Mesothelial cell of epicardium (in vitro differentiated cells): ENCODE measurements around the gene LBH. TPM values are rescaled to one million over a fixed set of nuclear protein-coding genes. Genes with fewer than 3 reads are reported as not detected.

ENCODE experiments used
- DNase-seq, 2 experiments: peaks; one replicate each; pipeline ENCODE4 v3.0.0; 2021; ENCODE audit warnings: low spot score in 2 of 2; ENCODE audit not compliant: unreplicated experiment in 2 of 2
- H3K27ac Mint-ChIP-seq: 2 replicates; pipeline ENCODE4 v1.8.0; 2021; ENCODE audit warnings: mixed read lengths
- H3K27me3 Mint-ChIP-seq: 2 replicates; pipeline ENCODE4 v1.8.0; 2021; ENCODE audit warnings: low read depth, mixed read lengths
- H3K36me3 Mint-ChIP-seq: 2 replicates; pipeline ENCODE4 v1.8.0; 2021; ENCODE audit warnings: mixed read lengths
- H3K4me1 Mint-ChIP-seq: 2 replicates; pipeline ENCODE4 v1.8.0; 2021; ENCODE audit warnings: mixed read lengths
- H3K4me3 Mint-ChIP-seq: 2 replicates; pipeline ENCODE4 v1.8.0; 2021; ENCODE audit warnings: mild to moderate bottlenecking, moderate library complexity, mixed read lengths
- H3K9me3 Mint-ChIP-seq: 2 replicates; pipeline ENCODE4 v1.8.0; 2021; ENCODE audit warnings: mixed read lengths
- total RNA-seq: library from RNA; stranded (reverse); gene quantifications from 3 replicates; pipeline ENCODE4 v1.2.1, GENCODE V29; 2021
- TF ChIP-seq, protein P1 (sequence below): fragments of 200-600 bp; sonication (generic); IDR thresholded peaks from one replicate; pipeline ENCODE4 v1.5.0; 2021; ENCODE audit warnings: antibody characterized with exemption; ENCODE audit not compliant: unreplicated experiment

LBH gene
- total RNA-seq, 1 donor from 2014 or later, result 44.5 TPM

DNA sequence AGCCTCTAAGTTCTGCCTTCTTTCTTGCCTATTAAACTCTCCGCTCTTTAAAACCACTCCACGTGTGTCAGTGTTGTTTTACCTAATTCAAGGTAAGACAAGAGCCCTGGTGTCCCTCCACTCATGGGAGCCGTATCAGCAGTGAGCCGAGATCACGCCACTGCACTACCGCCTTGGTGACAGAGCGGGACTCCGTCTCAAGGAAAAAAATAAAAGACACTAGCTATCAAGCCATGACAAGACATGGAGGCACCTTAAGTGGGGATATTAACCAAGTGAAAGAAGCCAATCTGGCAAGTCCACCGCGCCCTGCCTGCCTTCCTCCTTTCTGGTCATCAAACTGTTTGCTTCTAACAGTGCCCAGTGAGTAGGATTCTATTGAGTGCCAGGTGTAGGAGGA is 40.2 kb upstream of the LBH start:
- Mint-ChIP-seq H3K36me3 (no peaks in the 10 kb centered on the region), H3K9me3 (peaks cover 5% of the 10 kb centered on the region), H3K4me3 (no peak overlapping the region), H3K27me3 (peaks cover 3% of the 10 kb centered on the region), H3K27ac (no peak overlapping the region), H3K4me1 (peaks cover 6% of the 10 kb centered on the region)
- TF ChIP-seq, protein P1, sequence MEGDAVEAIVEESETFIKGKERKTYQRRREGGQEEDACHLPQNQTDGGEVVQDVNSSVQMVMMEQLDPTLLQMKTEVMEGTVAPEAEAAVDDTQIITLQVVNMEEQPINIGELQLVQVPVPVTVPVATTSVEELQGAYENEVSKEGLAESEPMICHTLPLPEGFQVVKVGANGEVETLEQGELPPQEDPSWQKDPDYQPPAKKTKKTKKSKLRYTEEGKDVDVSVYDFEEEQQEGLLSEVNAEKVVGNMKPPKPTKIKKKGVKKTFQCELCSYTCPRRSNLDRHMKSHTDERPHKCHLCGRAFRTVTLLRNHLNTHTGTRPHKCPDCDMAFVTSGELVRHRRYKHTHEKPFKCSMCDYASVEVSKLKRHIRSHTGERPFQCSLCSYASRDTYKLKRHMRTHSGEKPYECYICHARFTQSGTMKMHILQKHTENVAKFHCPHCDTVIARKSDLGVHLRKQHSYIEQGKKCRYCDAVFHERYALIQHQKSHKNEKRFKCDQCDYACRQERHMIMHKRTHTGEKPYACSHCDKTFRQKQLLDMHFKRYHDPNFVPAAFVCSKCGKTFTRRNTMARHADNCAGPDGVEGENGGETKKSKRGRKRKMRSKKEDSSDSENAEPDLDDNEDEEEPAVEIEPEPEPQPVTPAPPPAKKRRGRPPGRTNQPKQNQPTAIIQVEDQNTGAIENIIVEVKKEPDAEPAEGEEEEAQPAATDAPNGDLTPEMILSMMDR, result no peak
- no peak for DNase-seq

DNA sequence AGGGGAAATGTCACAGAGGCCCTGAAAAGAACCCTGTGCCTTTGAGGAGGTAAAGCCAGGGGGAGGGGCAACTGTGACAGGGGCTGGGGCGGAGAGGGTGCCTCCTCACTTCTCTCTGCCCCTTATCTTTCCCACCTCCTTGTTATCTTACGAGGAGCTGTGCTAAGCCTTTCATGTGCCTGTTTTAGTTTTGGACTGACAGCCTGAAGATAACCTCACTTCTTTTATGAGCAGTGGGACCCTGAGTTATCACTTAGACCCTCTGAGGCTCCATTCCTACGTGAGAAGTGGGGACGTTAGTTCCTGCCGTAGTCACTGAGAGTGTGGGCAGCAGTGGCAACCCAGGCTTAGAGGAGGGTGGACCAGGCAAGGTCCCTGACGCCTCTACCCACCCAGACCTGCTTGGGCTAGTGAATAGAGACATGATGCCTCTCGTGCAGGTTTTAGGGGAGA is 39.5 kb upstream of the LBH start:
- peaks cover 6% of the 10 kb centered on the region for H3K4me1 Mint-ChIP-seq
- no peak overlapping the region for H3K4me3 Mint-ChIP-seq
- TF ChIP-seq, protein P1, result no peak
- DNase-seq, result no peak
- H3K27me3 Mint-ChIP-seq, result peaks cover 1% of the 10 kb centered on the region
- no peaks in the 10 kb centered on the region for H3K36me3 Mint-ChIP-seq
- H3K27ac Mint-ChIP-seq, result no peak overlapping the region
- peaks cover 5% of the 10 kb centered on the region for H3K9me3 Mint-ChIP-seq

DNA sequence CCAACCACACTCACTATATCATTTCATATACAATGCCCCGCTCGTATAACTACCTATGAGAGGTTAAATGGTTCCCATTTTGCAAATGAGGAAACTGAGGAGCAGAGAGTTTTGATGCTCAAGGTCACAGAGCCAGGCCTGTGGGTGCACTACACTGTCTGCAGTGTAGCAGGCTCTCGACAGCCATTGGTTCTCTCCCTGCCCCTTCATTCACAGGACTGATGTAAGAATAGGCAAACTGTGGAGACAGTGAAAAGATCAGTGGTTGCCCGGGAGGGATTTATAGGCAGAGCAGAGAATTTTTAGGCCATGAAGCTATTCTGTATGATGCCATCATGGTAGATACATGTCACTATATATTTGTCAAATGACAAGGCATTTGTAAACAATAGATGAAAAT is 39.0 kb upstream of the LBH start:
- Mint-ChIP-seq H3K36me3 (no peaks in the 10 kb centered on the region), H3K27me3 (peaks cover 1% of the 10 kb centered on the region), H3K27ac (no peak overlapping the region), H3K4me1 (peaks cover 6% of the 10 kb centered on the region), H3K9me3 (peaks cover 5% of the 10 kb centered on the region), H3K4me3 (no peak overlapping the region)
- TF ChIP-seq, protein P1, result no peak
- DNase-seq, result no peak

DNA sequence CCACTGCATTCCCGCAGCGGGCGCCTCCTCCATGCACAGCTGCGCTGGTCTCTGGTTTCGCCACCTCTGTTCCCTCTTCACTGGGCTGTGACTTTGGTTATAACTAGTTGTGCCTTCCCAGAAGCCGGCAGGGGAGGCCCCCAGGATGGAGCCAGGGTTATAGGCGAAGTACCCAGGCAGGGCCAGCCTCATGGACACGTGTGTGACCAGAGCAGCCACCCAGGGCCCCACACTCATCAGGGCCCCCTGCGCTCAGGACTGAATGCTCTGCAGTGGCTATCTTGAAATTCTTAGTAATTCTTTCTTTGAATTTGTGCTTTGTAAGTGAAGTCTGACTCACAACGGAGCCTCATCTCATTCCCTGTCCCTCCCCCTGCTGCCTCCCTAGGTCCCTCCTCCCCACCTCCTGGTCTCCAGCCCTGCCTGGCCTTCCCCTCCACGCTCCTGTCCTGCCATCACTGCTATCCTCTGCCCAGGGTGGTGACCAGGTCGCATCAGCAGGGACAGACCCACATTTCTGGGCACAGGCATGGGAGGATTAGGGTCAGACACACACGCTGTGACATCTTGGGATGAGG is 38.1 kb upstream of the LBH start:
- no peak for DNase-seq
- no peaks in the 10 kb centered on the region for H3K36me3 Mint-ChIP-seq
- peaks cover 6% of the 10 kb centered on the region for H3K4me1 Mint-ChIP-seq
- no peak overlapping the region for H3K4me3 Mint-ChIP-seq
- TF ChIP-seq, protein P1, result no peak
- peaks cover 5% of the 10 kb centered on the region for H3K9me3 Mint-ChIP-seq
- no peak overlapping the region for H3K27ac Mint-ChIP-seq
- H3K27me3 Mint-ChIP-seq, result peaks cover 1% of the 10 kb centered on the region

DNA sequence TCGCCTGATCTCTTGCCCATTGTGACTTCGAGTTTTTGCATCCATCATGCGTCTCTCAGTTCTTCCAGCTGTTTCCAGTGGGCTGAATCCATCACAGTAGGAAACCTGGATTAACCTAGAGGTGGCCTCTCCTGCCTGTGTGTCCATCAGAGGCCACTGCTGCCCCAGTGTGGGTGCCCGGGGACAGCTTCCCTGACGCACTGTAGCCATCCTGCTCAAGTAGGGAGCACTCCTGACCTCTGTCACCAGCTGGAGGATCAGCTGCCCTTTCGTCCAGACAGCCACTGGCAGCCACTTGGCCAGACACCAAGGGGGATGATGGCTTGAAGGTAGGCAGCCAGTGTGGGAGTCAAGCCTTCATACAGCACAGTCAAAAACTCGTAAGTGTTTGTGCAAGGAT is 36.9 kb upstream of the LBH start:
- TF ChIP-seq, protein P1, result no peak
- DNase-seq, result no peak
- H3K36me3 Mint-ChIP-seq, result no peaks in the 10 kb centered on the region
- peaks cover 6% of the 10 kb centered on the region for H3K4me1 Mint-ChIP-seq
- H3K9me3 Mint-ChIP-seq, result peaks cover 2% of the 10 kb centered on the region
- H3K27ac Mint-ChIP-seq, result no peak overlapping the region
- H3K27me3 Mint-ChIP-seq, result no peaks in the 10 kb centered on the region
- no peak overlapping the region for H3K4me3 Mint-ChIP-seq

DNA sequence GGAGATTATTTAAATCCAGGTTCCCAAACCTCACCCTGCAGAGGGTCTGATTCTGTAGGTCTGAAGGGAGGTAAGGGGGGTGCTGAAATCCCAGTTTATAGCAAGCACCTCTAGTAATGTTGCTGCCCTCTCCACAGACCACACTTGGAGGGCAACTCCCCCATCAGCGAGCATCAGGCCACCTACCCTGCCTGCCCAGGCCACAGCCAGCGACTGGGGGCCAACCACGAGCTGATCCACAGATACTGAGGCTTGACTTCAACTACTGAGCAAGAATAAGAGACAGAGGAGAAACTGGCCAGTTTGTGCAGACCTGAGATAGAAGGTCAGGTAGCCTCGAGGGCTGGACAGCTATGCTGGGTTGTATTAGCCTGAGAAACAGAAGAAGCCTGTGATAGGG is 36.3 kb upstream of the LBH start:
- DNase-seq, result no peak
- Mint-ChIP-seq H3K27ac (no peak overlapping the region), H3K4me1 (peaks cover 6% of the 10 kb centered on the region), H3K36me3 (no peaks in the 10 kb centered on the region), H3K9me3 (peaks cover 3% of the 10 kb centered on the region), H3K4me3 (no peak overlapping the region), H3K27me3 (no peaks in the 10 kb centered on the region)
- TF ChIP-seq, protein P1, result no peak
